GM12878 (cell line): ENCODE measurements around the gene ZDHHC14. TPM values are rescaled to one million over a fixed set of nuclear protein-coding genes. Genes with fewer than 3 reads are reported as not detected.

Experiments
- ATAC-seq: fragments of 200-7000 bp; cut with Tn5 transposase; 3 replicates; pipeline ENCODE4 v1.9.1; 2020; ENCODE audit warnings: mild to moderate bottlenecking, moderate library complexity
- BruUV-seq: library from RNA; stranded (reverse); fragments of 400-500 nt; replicated peaks from 2 replicates; lab custom pipeline; 2021; lab: Mats Ljungman, UMichigan
- CTCF ChIA-PET: fragments of 300-600 bp; sonication (Branson Sonifier 250); formaldehyde crosslinking; extraction: SDS; loops from one replicate; lab custom pipeline; 2021; ENCODE audit warnings: inconsistent platforms; lab: Yijun Ruan, JAX
- POLR2A ChIA-PET: fragments of 350-600 bp; formaldehyde crosslinking; extraction: SDS; loops from one replicate; lab custom pipeline; 2021; ENCODE audit warnings: inconsistent platforms; lab: Charles Lee
- RAD21 ChIA-PET: fragments of 300-600 bp; sonication (Branson Sonifier 250); formaldehyde crosslinking; loops from one replicate; lab custom pipeline; 2023; ENCODE audit warnings: antibody characterized with exemption; ENCODE audit not compliant: unreplicated experiment; lab: Charles Lee
- SMC1A ChIA-PET: fragments of 300-600 bp; sonication (Branson Sonifier 250); formaldehyde crosslinking; loops from one replicate; lab custom pipeline; 2023; ENCODE audit not compliant: unreplicated experiment, uncharacterized antibody; lab: Charles Lee
- DNase-seq: peaks from one replicate; pipeline ENCODE4 v3.0.0-alpha.2; 2011; ENCODE audit warnings: low read depth, low spot score
- FAIRE-seq: peaks from 3 replicates; lab custom pipeline; 2011; peaks lifted over from hg19 to GRCh38; lab: Jason Lieb, UNC
- H2AFZ ChIP-seq: 2 replicates; pipeline ENCODE4 v1.6.0; 2011; ENCODE audit warnings: low read depth, low read length, control low read depth; ENCODE audit not compliant: control insufficient read depth
- H3K27ac ChIP-seq: 2 replicates; pipeline ENCODE4 v1.5.1; 2011; ENCODE audit warnings: control low read depth; ENCODE audit not compliant: control insufficient read depth, insufficient read depth
- H3K27me3 ChIP-seq, 2 experiments: replicated peaks in 1 of 2; 2 replicates each; pipeline versions ENCODE4 v1.6.0 to v1.6.1; 2011; ENCODE audit warnings: low read length in 1 of 2; ENCODE audit not compliant: control insufficient read depth in 2 of 2, insufficient read depth in 2 of 2
- H3K36me3 ChIP-seq, 2 experiments: 2 replicates each; pipeline ENCODE4 v1.5.1; 2011; ENCODE audit warnings: low read length in 1 of 2; ENCODE audit not compliant: control insufficient read depth in 2 of 2, insufficient read depth in 2 of 2
- H3K4me1 ChIP-seq: 2 replicates; pipeline ENCODE4 v1.6.1; 2011; ENCODE audit warnings: mild to moderate bottlenecking, low read length, moderate library complexity, mixed read lengths; ENCODE audit not compliant: control insufficient read depth, insufficient read depth
- H3K4me2 ChIP-seq: 2 replicates; pipeline ENCODE4 v1.6.0; 2011; ENCODE audit warnings: control low read depth; ENCODE audit not compliant: control insufficient read depth, insufficient read depth
- H3K4me3 ChIP-seq: fragments of 200-600 bp; sonication (generic); 2 replicates; pipeline ENCODE4 v1.5.1; 2016
- H3K79me2 ChIP-seq: 2 replicates; pipeline ENCODE4 v1.6.0; 2011; ENCODE audit warnings: low read length; ENCODE audit not compliant: control insufficient read depth, insufficient read depth
- H3K9ac ChIP-seq: 2 replicates; pipeline ENCODE4 v1.8.0; 2011; ENCODE audit warnings: low read length, control low read depth, mixed read lengths; ENCODE audit not compliant: control insufficient read depth, insufficient read depth
- H3K9me3 ChIP-seq: replicated peaks from 3 replicates; pipeline ENCODE4 v1.5.1; 2011; ENCODE audit warnings: mild to moderate bottlenecking, low read length; ENCODE audit not compliant: control insufficient read depth, insufficient read depth
- H4K20me1 ChIP-seq: 2 replicates; pipeline ENCODE4 v1.6.0; 2011; ENCODE audit not compliant: control insufficient read depth, insufficient read depth
- E2F4 ChIP-seq: IDR thresholded peaks from 2 replicates; pipeline ENCODE4 v1.6.1; 2012; ENCODE audit warnings: low read depth, low read length, improper control_type of control experiment
- MLLT1 ChIP-seq: fragments of 450-650 bp; IDR thresholded peaks from 2 replicates; pipeline ENCODE4 v1.6.1; 2016; ENCODE audit warnings: mild to moderate bottlenecking
- WGBS: methylation state at CpG from one replicate; pipeline ENCODE4 v1.1.6; 2016; ENCODE audit warnings: low lambda C conversion rate; ENCODE audit not compliant: insufficient replicate concordance, insufficient coverage; ENCODE audit errors: missing lambda C conversion rate; 5-methylcytosine and 5-hydroxymethylcytosine counted together
- in situ Hi-C: fragments of 300-500 bp; cut with MboI; formaldehyde crosslinking; loops from 9 replicates; pipeline ENCODE4 v1.14.3; 2018; ENCODE audit warnings: mixed read lengths
- intact Hi-C: fragments of 100-400 bp; cut with micrococcal nuclease; formaldehyde crosslinking; loops from one replicate; pipeline ENCODE4 v1.14.2; 2022; ENCODE audit not compliant: unreplicated experiment
- polyA plus RNA-seq, 11 experiments: library from polyadenylated mRNA; depleted of rRNA in 4 of 11; unstranded in 6 of 11; stranded (reverse) in 5 of 11; fragments of >200 nt; fragmentation: Nextera tagmentation in 4 of 11; fragmentation: Illumina TruSeq in 1 of 11; extraction: Ambion mirVana in 4 of 11; extraction: Trizol in 1 of 11; gene quantifications; 1 replicate in 1 of 11; 2 replicates in 10 of 11; pipeline versions ENCODE4 v1.2.1 to v1.2.3, GENCODE V29; 2011 to 2016; ENCODE audit warnings: inconsistent platforms in 2 of 11, missing spikeins in 2 of 11, low read depth in 1 of 11
- total RNA-seq, 4 experiments: library from RNA; depleted of rRNA in 3 of 4; stranded (reverse); fragments of >200 nt in 3 of 4; fragmentation: Illumina TruSeq in 1 of 4; extraction: Trizol in 1 of 4; gene quantifications; 2 replicates each; pipeline versions ENCODE4 v1.2.1 to v1.2.3, GENCODE V29; 2013 to 2021

ZDHHC14 gene
- total and polyA plus RNA-seq, 10 of the 15 experiments (the other 5 are each of a cell fraction or from before 2014, with no cell fraction given) = 0.15 to 16.0 (median 0.76) TPM; not detected in 1

GRCh38 chr6:157380458-157380778 is 572 bp upstream of the ZDHHC14 start:
- TF ChIP-seq MLLT1 (peak; percentile 26; the same call in 1 of the 2 replicates), E2F4 (no peak)
- DNase-seq = no peak
- ChIA-PET CTCF (interaction anchor here (0.9 to 2.2 kb wide), 6 partner anchors 9 to 287 kb away, joined by 3 to 8 read pairs (median 6); no protein-coding TSS in a partner anchor), SMC1A (interaction anchor here (0.8 to 2.5 kb wide), 11 partner anchors 10 to 196 kb away, joined by 3 to 18 read pairs (median 6); no protein-coding TSS in a partner anchor), POLR2A (interaction anchor here (0.5 to 3.0 kb wide), 5 partner anchors 9 to 1633 kb away, joined by 3 to 25 read pairs (median 7); partner anchors contain the start of gene TMEM242), RAD21 (interaction anchor here (1.3 to 2.1 kb wide), 4 partner anchors 41 to 216 kb away, joined by 4 to 20 read pairs (median 11); partner anchors contain the start of gene TMEM242)
- Histone ChIP-seq H3K4me2 (peak overlapping the region; percentile 92), H4K20me1 (0 out of 2 replicates have a peak, but pooled peaks cover 3% of the 10 kb centered on the region), H3K4me3 (peak overlapping the region; percentile 98), H2AFZ (peak overlapping the region; percentile 87), H3K79me2 (no peaks in the 10 kb centered on the region; the same call in 1 of the 2 replicates), H3K9ac (peak overlapping the region; percentile 78), H3K36me3 (no peaks in the 10 kb centered on the region), H3K27me3 (peaks cover 0 to 4% of the 10 kb centered on the region in 2 experiments; a peak in 1 of 4 replicates), H3K9me3 (no peaks in the 10 kb centered on the region), H3K27ac (peak overlapping the region; percentile 50), H3K4me1 (no peaks in the 10 kb centered on the region)
- peak; percentile 19 for ATAC-seq
- WGBS = under 1% methylated on average over 20 of the region's 28 CpGs
- FAIRE-seq = no peak
- no TSS peak for BruUV-seq
- intact Hi-C loops (loop anchor here (1.0 to 5.0 kb wide), 7 partner anchors 58 to 382 kb away; partner anchors contain the start of gene TMEM242), in situ Hi-C loops (no loop called here)
